Femur (tissue), 1 donor: Measurements from ENCODE around the gene SMIM36.
"Not testable (repeated sequence)": the region's sequence is repeated elsewhere in the genome, so short reads cannot be mapped to it uniquely, and the experiment has no call there.

Experiments used
- DNase-seq: peaks from one replicate; pipeline ENCODE4 v3.0.0-alpha.2; 2017

Gene SMIM36

DNA sequence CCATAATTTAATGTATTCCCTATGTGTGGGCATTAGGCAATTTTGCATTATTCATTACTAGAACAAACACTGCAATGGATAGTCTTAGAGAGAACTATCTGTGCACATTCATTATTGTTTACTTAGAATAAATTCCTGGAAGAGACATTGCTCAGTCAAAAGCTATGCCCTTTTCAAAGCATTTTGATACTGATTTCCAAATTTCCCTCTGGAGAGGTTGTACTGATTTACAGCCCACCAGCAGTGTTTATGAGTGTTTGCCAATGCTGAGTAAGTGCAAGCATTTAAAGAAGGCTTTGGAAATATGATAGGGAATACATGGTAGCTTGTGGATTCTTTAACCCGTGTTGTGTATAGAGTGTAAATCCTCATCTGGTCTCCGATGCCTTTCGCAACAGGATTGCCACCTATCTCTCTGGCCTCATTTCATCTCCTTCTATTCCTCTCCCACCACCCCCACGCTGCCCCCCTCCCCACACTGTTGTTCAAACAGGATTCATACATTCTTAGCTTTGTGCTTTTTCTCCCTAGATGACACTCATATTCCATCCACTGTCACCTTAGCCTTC, 56.3 kb downstream of the SMIM36 start:
- no peak for DNase-seq

DNA sequence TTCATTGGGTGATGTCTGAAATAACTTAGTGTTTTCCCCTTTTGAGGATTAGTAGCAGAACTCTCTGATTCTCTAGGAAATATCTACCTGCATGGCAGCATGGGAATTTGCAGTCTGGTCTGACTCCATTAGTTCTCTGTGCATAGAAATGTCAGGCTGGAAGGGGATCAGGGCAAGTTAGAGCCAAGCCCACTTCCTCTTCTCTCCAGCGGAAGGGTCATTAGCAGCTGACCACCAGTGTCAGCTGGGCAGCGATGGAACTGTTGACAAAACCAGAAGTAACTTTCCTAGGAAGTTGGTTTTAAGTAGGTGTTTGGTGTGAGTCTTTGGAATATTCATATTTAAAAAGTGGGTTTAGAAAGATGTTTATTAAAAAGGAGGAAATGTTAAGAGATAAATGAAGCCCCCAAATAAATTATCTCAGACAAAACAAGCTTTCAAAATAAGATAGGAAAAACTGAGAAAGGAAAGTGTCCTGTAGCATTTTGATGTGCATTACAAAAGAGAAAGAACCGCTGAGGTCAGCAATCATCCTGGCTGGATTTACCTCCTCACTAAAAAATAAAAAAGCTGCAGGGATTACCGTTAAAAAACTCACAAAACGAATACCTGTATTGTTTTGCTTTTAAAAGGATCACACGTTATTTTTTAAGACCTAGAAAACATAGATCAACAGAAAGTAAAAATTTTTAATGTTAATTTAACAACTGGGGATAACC, 57.3 kb downstream of the SMIM36 start:
- no peak for DNase-seq

DNA sequence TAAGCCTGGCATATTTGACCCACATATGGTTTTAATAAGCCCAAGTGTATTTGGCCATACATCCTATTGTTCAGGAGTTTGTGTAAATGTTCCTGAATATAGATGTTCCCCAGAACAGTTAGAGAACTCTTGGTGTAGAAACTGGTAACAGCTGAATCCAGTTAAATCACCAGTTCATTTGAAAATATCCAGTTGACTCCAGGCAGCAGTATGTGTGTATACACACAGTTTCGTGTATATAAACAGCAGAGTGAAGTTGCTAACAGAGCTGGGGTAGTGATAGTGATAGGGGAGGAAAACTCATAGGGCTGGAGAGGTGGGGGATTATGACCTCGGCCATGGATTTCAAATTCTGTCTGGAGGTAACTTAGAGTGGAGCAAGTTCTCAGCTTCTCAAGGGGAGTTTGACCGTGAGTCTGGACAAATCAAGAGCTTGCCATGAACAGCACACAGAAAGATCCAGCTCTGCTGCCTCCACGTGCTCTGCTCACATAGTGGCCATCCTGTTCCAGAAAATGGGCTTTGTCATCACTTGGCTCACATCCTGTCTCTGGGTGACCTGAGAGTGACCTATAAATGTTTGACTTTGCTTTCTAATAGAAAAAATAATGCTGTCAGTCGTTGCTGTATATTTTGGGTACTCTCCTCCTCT, 59.0 kb downstream of the SMIM36 start:
- peak; percentile 23 for DNase-seq

DNA sequence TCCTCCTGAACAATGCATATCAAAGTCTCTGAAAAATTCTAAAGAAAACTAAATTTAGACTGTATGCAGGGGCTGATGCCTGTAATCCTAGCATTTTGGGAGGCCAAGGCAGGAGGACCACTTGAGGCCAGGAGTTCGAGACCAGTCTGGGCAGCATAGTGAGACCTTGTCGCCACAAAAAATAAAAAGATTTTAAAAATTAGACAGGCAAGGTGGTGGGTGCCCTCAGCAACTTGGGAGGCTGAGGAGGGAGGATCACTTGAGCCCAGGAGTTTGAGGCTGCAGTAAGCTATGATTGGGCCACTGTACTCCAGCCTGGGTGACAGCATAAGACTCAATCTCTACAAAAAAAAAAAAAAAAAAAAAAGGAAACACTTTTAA, 59.5 kb downstream of the SMIM36 start:
- DNase-seq = no peak

DNA sequence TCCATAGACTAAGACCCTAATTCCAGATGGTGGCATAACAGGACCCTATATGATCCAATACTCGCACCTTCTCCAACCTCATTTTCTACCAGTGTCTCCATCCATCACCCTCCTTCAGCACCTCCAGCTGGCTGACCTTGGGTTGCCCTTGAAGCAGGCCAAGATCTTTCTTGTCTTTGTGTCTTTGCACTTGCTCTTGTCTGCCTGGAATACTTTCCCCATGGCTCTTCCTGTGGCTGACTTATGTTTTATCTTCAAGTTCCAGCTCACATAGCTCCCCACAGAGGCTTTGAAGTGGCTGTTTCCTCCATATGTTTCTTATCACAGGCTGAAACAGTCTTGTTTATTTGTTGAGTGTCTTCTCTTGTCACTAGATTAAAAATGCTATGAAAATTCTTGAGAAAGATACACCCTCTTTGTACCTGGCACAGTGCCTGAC, 60.0 kb downstream of the SMIM36 start:
- no peak for DNase-seq

DNA sequence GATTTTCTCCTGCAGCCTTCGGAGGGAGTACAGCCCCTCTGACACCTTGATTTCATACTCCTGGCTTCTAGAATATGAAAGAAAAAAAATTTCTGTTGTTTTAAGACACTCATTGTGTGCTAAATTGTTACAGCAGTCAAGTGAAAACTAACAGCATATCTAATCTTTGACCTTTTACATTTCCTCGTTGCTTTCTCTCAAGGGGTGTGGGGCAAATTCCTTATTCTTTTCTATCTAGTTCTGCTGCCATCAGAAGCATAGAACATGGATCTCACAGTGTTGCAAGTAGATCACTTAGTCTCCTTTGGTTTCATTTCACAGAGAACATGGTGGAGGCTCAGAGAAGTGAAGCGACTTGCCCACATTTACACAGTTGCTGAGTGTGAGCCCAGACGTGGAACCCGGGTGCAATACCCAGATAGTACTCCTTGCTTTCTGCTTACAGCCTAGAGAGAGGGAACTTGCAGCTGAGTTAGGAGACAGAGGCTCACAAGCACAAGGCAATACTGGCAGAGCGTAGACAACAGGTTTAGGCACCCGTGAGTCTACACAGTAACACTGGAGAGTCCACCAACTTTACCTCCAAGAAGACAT, 60.9 kb downstream of the SMIM36 start:
- no peak for DNase-seq

DNA sequence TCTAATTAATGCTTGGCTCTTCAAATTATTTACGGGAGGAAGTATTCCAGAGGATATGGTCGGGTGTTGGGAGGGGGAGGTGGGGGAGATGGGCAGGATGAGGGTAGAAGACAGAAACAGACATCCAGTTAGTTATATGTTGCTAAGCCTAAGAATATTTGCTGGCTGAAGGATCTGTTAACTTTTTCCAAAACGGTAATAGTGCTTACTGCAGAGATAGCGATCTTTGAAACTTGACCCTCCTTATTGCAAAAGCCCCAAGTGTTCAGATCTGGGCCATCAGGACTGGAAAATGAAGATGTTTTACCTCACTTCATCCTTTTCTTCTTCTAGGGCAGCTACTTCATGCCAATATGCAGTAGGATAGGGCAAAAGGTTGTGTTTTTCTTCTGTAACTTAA, 62.6 kb downstream of the SMIM36 start:
- DNase-seq = no peak

DNA sequence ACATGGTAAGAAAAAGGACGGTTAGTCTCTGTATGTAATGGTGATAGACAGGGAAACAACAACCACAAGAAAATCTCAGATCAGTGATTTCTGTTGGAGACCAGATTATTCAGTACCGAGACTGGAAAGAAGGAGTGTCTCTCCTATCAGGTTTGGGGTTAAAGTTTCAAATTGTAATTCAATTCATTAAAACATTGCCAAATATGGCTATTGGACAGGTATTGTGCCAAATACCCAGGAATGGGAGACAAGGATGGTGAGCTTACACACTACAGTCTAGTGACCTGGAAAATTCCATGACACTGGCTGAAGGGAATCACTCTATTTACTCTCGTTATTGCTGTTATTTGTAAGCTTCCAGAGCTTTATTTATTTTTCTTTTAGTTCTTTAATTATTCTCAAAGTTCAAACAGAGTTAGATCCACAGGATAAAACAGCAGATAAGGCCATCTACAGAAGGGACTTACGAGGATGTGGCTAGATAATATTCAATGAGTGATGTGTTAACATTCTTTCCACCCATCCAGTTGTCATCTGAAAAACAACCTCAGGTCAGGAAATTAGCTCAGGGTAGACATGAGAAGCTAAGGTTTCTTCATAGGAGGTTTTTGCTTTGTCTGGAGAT, 64.6 kb downstream of the SMIM36 start:
- DNase-seq = no peak

DNA sequence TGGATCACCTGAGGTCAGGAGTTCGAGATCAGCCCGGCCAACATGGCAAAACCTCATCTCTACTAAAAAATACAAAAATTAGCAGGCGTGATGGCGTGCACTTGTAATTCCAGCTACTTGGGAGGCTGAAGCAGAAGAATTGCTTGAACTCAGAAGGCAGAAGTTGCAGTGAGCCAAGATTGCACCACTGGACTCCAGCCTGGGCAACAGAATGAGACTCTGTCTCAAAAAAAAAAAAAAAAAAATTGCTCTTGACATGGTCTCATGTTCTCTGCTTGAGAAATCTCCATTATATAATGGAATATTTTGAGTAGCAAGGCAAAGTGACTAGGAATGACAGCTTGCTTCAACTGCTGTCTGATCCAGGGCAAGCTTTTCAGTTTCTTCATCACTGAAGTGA, 65.2 kb downstream of the SMIM36 start:
- not testable (repeated sequence) for DNase-seq

DNA sequence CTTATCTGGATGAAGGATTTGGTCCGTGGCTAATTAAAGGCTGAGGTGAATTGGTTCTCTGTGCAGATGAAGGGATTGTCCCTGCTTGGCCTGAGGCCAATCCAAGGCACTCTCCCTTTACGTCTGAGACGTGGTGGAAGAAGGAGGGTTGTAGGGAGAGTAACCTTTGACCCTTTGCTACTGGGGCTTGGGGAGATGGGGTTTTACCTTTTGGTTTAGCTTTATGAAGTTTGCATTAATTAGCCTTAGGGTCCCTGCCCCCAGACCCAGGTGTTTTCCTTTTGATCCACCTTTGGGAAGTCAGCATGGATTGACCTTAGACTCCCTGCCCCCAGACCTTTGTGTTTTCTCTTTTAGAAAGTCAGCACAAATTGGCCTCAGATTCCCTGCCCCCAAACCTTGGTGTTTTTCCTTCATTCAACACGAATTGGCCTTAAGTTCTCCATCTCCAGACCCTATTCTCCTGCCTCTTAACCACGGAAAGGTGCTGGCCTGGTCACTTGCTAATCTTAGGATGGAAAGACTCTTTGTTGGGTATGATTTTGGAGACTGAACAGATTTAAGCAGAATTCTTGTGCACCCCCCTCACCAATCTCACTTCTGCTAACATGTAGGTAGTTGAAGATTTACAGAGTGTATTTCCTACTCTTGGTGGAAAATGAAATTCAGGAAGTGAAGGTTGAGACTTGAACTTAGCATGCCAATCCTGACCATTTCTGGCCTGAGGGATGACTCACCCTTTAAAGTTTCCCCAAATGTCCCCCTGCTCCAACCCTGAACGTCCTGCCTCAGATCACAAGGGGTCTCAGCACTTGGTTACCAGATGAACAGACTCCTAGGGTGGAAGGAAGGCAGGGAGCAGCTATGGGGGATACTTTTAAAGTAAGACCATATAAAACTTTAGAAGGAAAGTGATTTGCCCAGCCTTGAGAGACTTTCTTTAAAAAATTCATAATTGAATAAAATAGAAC, 66.5 kb downstream of the SMIM36 start:
- DNase-seq = no peak

DNA sequence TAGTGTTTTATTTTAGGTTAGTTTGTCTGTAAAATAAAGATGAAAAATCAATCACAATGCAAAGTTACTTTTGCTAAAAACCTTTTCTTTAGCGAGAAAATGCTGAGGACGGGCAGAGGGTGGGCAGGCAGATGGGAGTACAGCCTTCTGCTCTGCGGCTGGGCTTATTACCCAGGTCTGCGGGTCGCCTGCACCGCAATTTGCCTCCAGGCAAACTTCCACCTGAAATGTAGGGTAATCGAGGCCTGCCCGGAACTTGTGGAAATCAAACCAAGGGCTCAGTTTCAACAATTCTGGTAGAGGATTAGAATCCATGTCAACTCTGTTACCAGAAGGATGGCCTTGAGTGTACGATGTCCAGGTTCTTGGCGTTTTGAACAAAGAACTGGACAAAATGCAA, 67.3 kb downstream of the SMIM36 start:
- DNase-seq = no peak

DNA sequence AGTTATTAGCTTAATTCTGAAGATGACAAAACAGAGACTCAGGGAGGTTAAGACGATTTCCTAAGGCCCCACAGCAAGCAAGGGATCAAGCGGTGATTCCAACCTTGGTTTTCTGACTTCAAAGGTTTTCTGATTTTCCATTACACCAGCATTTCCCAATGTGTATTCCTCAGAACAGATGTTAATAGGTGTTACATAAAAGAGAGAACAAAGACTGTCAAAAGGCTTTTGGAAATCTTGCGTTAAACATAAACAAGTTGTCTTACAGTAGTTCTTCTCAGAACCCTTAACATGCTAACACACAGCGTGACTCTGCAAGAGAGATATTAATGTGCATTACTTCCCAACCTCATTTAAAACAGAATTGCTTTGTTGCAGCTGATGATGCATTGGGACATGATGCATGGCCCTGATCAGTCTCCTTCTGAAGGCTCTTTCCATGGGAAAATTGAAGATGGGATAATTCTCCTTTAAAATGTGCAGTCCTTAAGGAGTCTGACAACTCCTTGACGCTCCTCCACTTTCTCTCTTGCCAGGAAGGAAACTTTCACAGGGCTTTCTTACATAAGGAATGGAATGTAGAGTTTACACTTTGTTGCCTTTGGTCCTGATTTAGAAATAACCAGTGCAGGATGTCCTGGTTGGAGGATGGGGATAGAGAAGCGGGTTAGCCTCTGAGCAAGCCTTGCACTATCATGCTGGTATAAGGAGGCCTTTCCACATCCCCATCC, 68.1 kb downstream of the SMIM36 start:
- DNase-seq = no peak

DNA sequence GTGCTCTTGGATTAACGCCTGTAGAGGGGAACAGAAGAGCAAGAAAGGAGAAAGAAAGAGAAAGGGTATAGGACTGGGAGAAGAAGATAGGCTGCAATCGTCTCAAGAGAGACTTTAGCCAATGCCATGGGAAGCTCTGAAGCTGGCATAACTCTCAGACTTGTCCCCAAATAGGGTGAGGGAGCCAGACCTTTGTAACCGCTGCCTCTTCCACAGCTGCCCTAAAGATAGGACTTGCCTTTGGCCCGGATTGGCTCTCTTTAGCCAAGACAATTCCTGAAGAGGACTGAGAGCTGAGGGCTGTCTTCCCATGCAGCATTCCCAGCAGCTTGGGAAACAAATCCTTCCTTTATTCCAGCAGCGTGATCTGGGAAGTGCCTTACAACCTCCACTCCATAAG, 68.8 kb downstream of the SMIM36 start:
- no peak for DNase-seq

DNA sequence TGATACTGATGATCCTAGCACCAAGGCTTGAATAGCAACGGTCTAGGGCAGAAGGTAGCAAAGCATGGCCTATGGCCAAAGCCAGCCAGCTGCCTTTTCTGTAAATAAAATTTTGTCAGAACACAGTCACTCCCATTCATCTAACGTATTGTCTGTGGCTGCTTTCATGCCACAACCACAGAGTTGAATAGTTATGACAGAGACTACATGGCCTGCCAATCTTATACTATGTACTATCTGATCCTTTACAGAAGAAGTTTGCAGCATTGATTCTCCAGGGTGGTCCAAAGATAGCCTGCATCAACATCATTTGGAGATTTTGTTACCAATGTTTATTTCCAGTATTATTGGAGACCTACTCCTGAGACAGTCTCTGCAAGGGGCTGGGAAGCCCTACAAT, 69.7 kb downstream of the SMIM36 start:
- no peak for DNase-seq

DNA sequence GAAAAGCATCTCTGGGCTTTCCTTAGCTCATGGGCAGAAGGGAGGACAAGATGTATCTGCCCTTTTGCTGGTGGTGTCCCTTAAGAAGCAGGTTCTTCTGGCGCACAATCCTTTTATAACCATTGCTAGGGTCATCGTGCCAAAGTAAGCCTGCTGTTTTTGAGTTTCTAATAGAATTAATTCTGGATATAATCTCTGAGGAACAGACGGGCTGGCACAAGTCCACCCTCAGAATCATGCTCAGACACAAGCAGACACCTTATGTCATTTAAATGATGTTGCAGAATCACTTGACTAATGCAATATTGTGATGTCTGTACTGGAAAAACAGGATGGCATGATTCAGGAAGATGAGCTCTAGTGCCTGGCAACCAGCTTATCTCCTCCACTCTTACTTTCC, 70.9 kb downstream of the SMIM36 start:
- DNase-seq = no peak

DNA sequence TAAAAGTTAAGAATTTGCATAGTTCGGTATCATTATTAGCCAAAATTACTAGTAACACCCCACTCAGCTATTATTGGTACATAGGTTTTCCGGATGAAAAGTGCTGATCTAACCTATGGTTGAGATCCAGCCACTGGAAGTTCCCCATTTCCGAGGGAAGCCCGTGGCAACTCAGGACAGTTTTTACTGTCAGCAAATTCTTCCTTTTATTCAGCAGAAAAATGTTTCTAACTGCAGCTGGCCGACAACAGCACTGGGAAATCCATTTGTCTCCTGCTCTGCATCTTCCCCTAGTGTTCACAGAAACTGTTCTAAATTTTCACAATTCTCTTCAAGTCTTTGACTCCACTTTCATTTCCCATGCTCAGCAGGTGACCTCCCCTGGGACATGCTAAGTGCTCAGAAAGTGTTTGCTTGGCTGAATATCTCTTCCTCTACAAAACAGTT, 74.1 kb downstream of the SMIM36 start:
- DNase-seq = peak; percentile 26

DNA sequence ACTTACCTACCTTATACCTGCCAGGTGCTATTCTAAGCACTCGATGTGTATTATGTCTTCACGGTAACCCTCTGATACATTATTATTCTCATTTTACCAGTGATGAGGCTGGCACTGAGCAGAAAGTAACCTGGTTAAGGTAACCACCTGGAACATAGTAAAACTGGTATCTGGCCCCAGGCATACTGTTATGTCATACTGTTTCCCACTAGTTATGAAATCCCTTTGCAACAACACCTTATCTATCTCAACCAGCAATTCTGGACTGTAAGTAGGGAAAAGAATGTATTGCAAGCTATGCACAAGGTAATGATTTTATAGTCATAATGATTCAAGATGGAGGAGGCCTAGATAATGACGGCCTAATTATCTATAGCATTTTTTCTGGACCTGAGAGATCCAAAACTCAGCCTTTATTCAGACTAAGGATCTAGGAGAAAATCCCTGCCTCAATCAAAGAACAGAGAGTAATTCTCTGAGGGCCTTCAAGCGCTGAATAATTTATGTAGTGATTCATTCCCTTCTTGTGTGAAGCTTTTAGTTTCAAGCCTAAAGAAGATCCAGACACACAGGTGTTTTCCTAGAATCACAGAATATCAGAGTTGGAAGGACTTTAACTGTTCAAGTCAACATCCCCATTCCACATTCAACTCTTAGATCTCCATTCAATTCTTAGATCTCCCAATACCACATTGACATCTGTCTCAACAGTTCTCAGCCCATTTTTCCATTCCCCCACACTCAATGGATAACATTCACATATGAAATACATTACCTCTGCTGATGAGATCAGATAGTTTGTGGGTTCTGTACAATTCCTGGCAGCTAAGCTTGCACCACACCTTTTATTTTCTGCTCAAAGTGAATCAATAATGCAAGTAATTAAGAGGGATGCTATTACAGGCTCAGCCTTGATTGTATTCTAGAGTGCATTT, 74.8 kb downstream of the SMIM36 start:
- DNase-seq = no peak

DNA sequence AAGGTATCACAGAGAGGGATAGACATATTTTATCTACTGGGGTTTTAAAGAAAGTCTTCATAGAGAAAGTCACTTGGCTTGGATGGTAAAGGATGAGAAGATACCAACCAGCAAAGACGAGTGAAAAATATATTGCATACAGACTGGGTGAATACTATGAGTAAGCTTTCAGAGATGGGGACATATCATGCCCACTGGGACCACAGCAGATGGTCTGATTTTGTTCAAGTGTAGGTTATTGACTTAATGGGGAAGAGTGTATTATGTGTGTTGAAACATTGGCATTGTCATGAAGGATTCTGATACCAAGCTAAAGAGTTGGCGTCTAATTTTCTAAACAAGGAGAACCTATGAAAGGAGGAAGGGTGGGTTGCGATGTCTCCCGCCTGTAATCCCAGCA, 75.8 kb downstream of the SMIM36 start:
- DNase-seq = no peak

DNA sequence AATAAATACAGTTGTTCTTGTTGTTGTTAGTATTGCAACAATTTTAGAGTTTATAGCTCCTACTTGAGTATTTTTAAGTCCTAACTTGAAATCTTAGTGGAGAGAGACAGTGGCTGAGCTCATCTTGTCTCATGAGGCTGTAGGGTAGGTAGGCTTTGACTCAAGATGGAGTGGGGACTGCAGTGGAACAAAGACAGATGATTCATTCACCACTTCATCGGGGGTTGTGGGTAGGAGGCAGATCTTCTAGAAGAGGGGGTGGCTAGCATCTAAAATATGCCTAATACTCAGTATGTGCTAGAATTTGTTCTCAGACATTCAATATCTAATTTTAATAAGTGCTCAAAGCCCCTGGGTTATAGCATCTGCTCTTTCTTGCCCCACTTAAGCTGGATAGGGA, 76.5 kb downstream of the SMIM36 start:
- no peak for DNase-seq
